HEK293T (cell line): ENCODE measurements around the gene APP.

Source experiments
- ARNT ChIP-seq: fragments of 450-650 bp; IDR thresholded peaks from 2 replicates; pipeline ENCODE4 v1.6.1; 2017; ENCODE audit warnings: mild to moderate bottlenecking
- BHLHE40 ChIP-seq: fragments of 450-650 bp; IDR thresholded peaks from 2 replicates; pipeline ENCODE4 v1.6.1; 2016; ENCODE audit warnings: mild to moderate bottlenecking, moderate library complexity, borderline replicate concordance
- ELF4 ChIP-seq: fragments of 450-650 bp; IDR thresholded peaks from 2 replicates; pipeline ENCODE4 v1.6.1; 2017; ENCODE audit warnings: antibody characterized with exemption
- FOXK2 ChIP-seq: fragments of 450-650 bp; IDR thresholded peaks from 2 replicates; pipeline ENCODE4 v1.6.1; 2016; ENCODE audit warnings: mild to moderate bottlenecking
- SUZ12 ChIP-seq: fragments of 450-650 bp; IDR thresholded peaks from 2 replicates; pipeline ENCODE4 v1.6.1; 2016; ENCODE audit warnings: mild to moderate bottlenecking

- no peak for TF ChIP-seq BHLHE40
- no peak for TF ChIP-seq ARNT
- no peak for TF ChIP-seq FOXK2
- no peak for TF ChIP-seq SUZ12
- TF ChIP-seq ELF4: no peak
Observed at GRCh38 chr21:26162081-26162480, 8.5 kb downstream of the APP start.
